HepG2 (cell line): Measurements from ENCODE around the gene HCFC1R1. TPM values are rescaled to one million over a fixed set of nuclear protein-coding genes. Genes with fewer than 3 reads are reported as not detected.

ENCODE experiments used
- AGO2 ChIP-seq: fragments of 200-400 bp; formaldehyde crosslinking; optimal IDR thresholded peaks from 2 replicates; pipeline ENCODE3; 2017; ENCODE audit warnings: mild to moderate bottlenecking, low read depth, low read length, moderate library complexity
- ATRX ChIP-seq: sonication (generic); formaldehyde crosslinking; IDR thresholded peaks from 2 replicates; pipeline ENCODE4 v1.4.0; 2020; ENCODE audit warnings: missing genetic modification reagents, borderline replicate concordance
- FLYWCH1 ChIP-seq: sonication (generic); formaldehyde crosslinking; IDR thresholded peaks from 2 replicates; pipeline ENCODE4 v1.8.1; 2023; ENCODE audit warnings: mild to moderate bottlenecking, missing genetic modification reagents
- GMEB2 ChIP-seq: IDR thresholded peaks from 2 replicates; pipeline ENCODE4 v1.6.1; 2016; ENCODE audit warnings: missing biosample characterization, missing genetic modification reagents, low read depth
- KDM2A ChIP-seq: sonication (generic); formaldehyde crosslinking; IDR thresholded peaks from 2 replicates; pipeline ENCODE4 v1.4.0; 2020; ENCODE audit warnings: low read depth, missing genetic modification reagents, borderline replicate concordance
- KLF12 ChIP-seq: sonication (generic); formaldehyde crosslinking; IDR thresholded peaks from 2 replicates; pipeline ENCODE4 v1.4.0; 2020; ENCODE audit warnings: missing genetic modification reagents, borderline replicate concordance
- MAF1 ChIP-seq: sonication (generic); formaldehyde crosslinking; IDR thresholded peaks from 2 replicates; pipeline ENCODE4 v1.5.0; 2020; ENCODE audit warnings: missing genetic modification reagents, borderline replicate concordance
- NFIC ChIP-seq: IDR thresholded peaks from 2 replicates; pipeline ENCODE4 v1.6.1; 2012; ENCODE audit warnings: mild to moderate bottlenecking, low read length, inconsistent platforms
- NR0B2 ChIP-seq: sonication (generic); formaldehyde crosslinking; IDR thresholded peaks from 2 replicates; pipeline ENCODE4 v1.4.0; 2020; ENCODE audit warnings: mild to moderate bottlenecking, missing genetic modification reagents
- PHB2 ChIP-seq: fragments of 450-650 bp; IDR thresholded peaks from 2 replicates; pipeline ENCODE4 v1.6.1; 2018; ENCODE audit not compliant: partially characterized antibody
- SNAPC2 ChIP-seq: sonication (generic); formaldehyde crosslinking; IDR thresholded peaks from 2 replicates; pipeline ENCODE4 v1.8.1; 2022; ENCODE audit warnings: mild to moderate bottlenecking, missing genetic modification reagents
- TBX3 ChIP-seq: fragments of 450-650 bp; IDR thresholded peaks from 2 replicates; pipeline ENCODE4 v1.6.1; 2017; ENCODE audit warnings: antibody characterized with exemption, mild to moderate bottlenecking, inconsistent platforms, borderline replicate concordance
- ZBTB7B ChIP-seq: sonication (generic); formaldehyde crosslinking; IDR thresholded peaks from 2 replicates; pipeline ENCODE4 v1.4.0; 2020; ENCODE audit warnings: missing genetic modification reagents
- ZNF10 ChIP-seq: sonication (generic); formaldehyde crosslinking; IDR thresholded peaks from 2 replicates; pipeline ENCODE4 v1.4.0; 2020; ENCODE audit warnings: mild to moderate bottlenecking, low read depth, missing genetic modification reagents, borderline replicate concordance
- ZNF496 ChIP-seq: sonication (generic); formaldehyde crosslinking; IDR thresholded peaks from 2 replicates; pipeline ENCODE4 v1.8.1; 2023; ENCODE audit warnings: mild to moderate bottlenecking, moderate library complexity, missing genetic modification reagents; ENCODE audit not compliant: insufficient replicate concordance
- ZNF572 ChIP-seq: sonication (generic); formaldehyde crosslinking; IDR thresholded peaks from 2 replicates; pipeline ENCODE4 v1.5.1; 2020; ENCODE audit warnings: mild to moderate bottlenecking, missing genetic modification reagents
- ZNF598 ChIP-seq: sonication (generic); formaldehyde crosslinking; IDR thresholded peaks from 2 replicates; pipeline ENCODE4 v1.5.1; 2020; ENCODE audit warnings: mild to moderate bottlenecking, missing genetic modification reagents, borderline replicate concordance
- ZNF776 ChIP-seq: sonication (generic); formaldehyde crosslinking; IDR thresholded peaks from 2 replicates; pipeline ENCODE4 v1.4.0; 2020; ENCODE audit warnings: mild to moderate bottlenecking, missing genetic modification reagents
- ZNF788 ChIP-seq: sonication (generic); formaldehyde crosslinking; IDR thresholded peaks from 2 replicates; pipeline ENCODE4 v1.5.0; 2020; ENCODE audit warnings: mild to moderate bottlenecking, missing genetic modification reagents, borderline replicate concordance
- ZNF839 ChIP-seq: sonication (generic); formaldehyde crosslinking; IDR thresholded peaks from 2 replicates; pipeline ENCODE4 v1.4.0; 2020; ENCODE audit warnings: missing genetic modification reagents, mild to moderate bottlenecking, borderline replicate concordance
- polyA plus RNA-seq, 8 experiments: library from polyadenylated mRNA; depleted of rRNA in 3 of 8; stranded (reverse) in 7 of 8; unstranded in 1 of 8; fragments of >200 nt; fragmentation: Illumina TruSeq in 4 of 8; extraction: Trizol in 4 of 8; gene quantifications; 2 replicates each; pipeline versions ENCODE4 v1.2.1 to v1.2.3, GENCODE V29; 2011 to 2016; ENCODE audit warnings: low read depth in 4 of 8, missing spikeins in 1 of 8, mixed read lengths in 1 of 8; ENCODE audit not compliant: insufficient read depth in 1 of 8
- total RNA-seq, 5 experiments: library from RNA; depleted of rRNA; stranded (reverse); fragments of >200 nt; fragmentation: Illumina TruSeq; extraction: Trizol; gene quantifications; 2 replicates each; pipeline ENCODE4 v1.2.3, GENCODE V29; 2016; ENCODE audit warnings: low read depth in 1 of 5
- TF ChIP-seq, protein P1 (sequence below): sonication (generic); formaldehyde crosslinking; IDR thresholded peaks from 2 replicates; pipeline ENCODE4 v1.9.0; 2022; ENCODE audit warnings: low read depth, missing genetic modification reagents
- TF ChIP-seq, protein P2 (sequence below): sonication (generic); formaldehyde crosslinking; IDR thresholded peaks from 2 replicates; pipeline ENCODE4 v1.4.0; 2020; ENCODE audit warnings: missing genetic modification reagents

The HCFC1R1 gene
- total and polyA plus RNA-seq, 2 of the 13 experiments (the other 11 are each of a cell fraction or from before 2014, with no cell fraction given) = 13.8 to 16.1 TPM

DNA sequence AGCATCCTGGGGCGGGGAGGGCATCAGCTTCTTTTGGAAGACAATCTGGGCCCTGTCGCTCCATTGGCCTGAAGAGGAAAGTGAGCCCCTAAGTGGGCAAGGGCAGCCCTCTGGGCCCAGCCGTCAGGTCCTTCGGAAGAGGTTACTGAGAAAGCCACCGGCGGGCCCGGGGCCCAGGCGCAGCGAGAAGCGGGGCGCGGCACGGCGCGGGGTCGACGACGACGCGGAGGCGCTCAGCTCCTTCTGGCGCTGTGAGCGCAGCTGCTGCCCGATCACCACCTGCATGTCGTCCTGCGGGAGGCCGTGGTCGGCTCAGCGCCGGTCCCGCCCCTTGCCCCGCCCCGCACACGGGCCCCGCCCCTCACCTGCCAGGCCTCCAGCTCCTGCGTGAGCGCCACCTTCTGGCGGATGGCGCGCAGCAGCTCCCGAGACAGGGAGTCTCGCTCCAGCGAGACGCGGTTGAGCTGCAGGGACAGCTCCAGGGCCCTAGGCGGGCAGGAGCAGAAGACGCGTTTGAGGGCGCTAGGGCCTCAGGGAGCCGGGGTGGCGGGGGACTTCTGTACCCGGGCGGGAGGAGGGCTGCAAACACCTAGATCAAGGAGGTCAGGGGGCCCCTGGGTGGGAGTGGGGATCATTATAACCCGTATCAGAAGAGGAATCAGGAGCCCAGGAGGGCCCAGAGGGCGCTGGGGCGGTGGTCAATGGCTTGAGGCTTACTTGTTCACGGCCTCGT lies 4.4 kb upstream of the HCFC1R1 start (continued):
- TF ChIP-seq PHB2 = no peak
- TF ChIP-seq GMEB2 = no peak
- TF ChIP-seq AGO2 = peak; percentile 87
- 0 out of 2 replicates have a peak, but pooled peaks have one; percentile 19 for TF ChIP-seq ZNF598
- no peak for TF ChIP-seq ZNF572 (CRISPR knock-in tag)
- TF ChIP-seq, protein P1, sequence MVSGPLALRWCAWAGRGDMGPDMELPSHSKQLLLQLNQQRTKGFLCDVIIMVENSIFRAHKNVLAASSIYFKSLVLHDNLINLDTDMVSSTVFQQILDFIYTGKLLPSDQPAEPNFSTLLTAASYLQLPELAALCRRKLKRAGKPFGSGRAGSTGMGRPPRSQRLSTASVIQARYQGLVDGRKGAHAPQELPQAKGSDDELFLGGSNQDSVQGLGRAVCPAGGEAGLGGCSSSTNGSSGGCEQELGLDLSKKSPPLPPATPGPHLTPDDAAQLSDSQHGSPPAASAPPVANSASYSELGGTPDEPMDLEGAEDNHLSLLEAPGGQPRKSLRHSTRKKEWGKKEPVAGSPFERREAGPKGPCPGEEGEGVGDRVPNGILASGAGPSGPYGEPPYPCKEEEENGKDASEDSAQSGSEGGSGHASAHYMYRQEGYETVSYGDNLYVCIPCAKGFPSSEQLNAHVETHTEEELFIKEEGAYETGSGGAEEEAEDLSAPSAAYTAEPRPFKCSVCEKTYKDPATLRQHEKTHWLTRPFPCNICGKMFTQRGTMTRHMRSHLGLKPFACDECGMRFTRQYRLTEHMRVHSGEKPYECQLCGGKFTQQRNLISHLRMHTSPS (CRISPR knock-in tag) = no peak
- TF ChIP-seq FLYWCH1 (CRISPR knock-in tag) = no peak
- no peak for TF ChIP-seq MAF1
- no peak for TF ChIP-seq NR0B2 (CRISPR knock-in tag)
- no peak for TF ChIP-seq ZNF839 (CRISPR knock-in tag)
- no peak for TF ChIP-seq ZNF10 (CRISPR knock-in tag)
- TF ChIP-seq KLF12 (CRISPR knock-in tag) = 0 out of 2 replicates have a peak, but pooled peaks have one; percentile 38
- TF ChIP-seq NFIC = no peak
- TF ChIP-seq TBX3 = no peak
- TF ChIP-seq KDM2A (CRISPR knock-in tag) = peak; percentile 96
- TF ChIP-seq ZBTB7B (CRISPR knock-in tag) = no peak
- peak; percentile 55; the same call in 1 of the 2 replicates for TF ChIP-seq ZNF788
- TF ChIP-seq SNAPC2 (CRISPR knock-in tag) = no peak
- TF ChIP-seq ZNF496 (CRISPR knock-in tag) = no peak
- TF ChIP-seq ZNF776 = no peak
- no peak for TF ChIP-seq ATRX (CRISPR knock-in tag)
- TF ChIP-seq, protein P2, sequence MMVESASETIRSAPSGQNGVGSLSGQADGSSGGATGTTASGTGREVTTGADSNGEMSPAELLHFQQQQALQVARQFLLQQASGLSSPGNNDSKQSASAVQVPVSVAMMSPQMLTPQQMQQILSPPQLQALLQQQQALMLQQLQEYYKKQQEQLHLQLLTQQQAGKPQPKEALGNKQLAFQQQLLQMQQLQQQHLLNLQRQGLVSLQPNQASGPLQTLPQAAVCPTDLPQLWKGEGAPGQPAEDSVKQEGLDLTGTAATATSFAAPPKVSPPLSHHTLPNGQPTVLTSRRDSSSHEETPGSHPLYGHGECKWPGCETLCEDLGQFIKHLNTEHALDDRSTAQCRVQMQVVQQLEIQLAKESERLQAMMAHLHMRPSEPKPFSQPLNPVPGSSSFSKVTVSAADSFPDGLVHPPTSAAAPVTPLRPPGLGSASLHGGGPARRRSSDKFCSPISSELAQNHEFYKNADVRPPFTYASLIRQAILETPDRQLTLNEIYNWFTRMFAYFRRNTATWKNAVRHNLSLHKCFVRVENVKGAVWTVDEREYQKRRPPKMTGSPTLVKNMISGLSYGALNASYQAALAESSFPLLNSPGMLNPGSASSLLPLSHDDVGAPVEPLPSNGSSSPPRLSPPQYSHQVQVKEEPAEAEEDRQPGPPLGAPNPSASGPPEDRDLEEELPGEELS (CRISPR knock-in tag) = no peak
